Ovary (tissue), 3 donors: ENCODE data around the gene CLPSL1.

Experiments used
- POLR2A ChIP-seq: fragments of 450-650 bp; IDR thresholded peaks from one replicate; pipeline ENCODE4 v1.6.1; 2017; ENCODE audit warnings: antibody characterized with exemption, mild to moderate bottlenecking, moderate library complexity
- TF ChIP-seq, protein P1 (sequence below), 3 donors: fragments of 450-650 bp in 2 of 3; fragments of 200-600 bp in 1 of 3; IDR thresholded peaks; one replicate each; pipeline versions ENCODE4 v1.5.1 to v1.8.0; 2016 to 2022; ENCODE audit warnings: antibody characterized with exemption in 3 of 3, mild to moderate bottlenecking in 1 of 3
- donor health status: DM: no; HTN: no; CAD: no.

DNA sequence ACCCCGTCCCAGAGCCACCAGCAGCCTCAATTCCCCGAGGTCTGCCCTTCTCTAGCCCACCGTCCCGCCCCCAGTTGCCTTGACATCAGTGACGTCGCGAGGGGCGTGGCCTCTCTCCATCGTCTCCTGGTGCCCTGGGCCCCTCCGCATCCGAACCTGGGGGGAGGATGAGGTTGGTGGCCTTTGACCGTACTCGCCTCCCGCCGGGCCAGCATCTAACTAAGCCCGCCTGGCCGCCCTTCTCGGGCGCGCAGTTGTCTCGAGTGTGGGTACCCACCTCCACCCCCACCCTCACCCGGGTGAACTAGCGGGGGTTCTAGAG lies 49.4 kb upstream of the CLPSL1 start:
- TF ChIP-seq, protein P1, sequence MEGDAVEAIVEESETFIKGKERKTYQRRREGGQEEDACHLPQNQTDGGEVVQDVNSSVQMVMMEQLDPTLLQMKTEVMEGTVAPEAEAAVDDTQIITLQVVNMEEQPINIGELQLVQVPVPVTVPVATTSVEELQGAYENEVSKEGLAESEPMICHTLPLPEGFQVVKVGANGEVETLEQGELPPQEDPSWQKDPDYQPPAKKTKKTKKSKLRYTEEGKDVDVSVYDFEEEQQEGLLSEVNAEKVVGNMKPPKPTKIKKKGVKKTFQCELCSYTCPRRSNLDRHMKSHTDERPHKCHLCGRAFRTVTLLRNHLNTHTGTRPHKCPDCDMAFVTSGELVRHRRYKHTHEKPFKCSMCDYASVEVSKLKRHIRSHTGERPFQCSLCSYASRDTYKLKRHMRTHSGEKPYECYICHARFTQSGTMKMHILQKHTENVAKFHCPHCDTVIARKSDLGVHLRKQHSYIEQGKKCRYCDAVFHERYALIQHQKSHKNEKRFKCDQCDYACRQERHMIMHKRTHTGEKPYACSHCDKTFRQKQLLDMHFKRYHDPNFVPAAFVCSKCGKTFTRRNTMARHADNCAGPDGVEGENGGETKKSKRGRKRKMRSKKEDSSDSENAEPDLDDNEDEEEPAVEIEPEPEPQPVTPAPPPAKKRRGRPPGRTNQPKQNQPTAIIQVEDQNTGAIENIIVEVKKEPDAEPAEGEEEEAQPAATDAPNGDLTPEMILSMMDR (IDR thresholded peaks at IDR 0.05), result no peak
- TF ChIP-seq POLR2A, result peak; percentile 89
